KMS-11 (cell line): ENCODE data around the gene CYP17A1.

ENCODE experiments used
- H2AFZ ChIP-seq: fragments of 200-600 bp; sonication (generic); 2 replicates; pipeline ENCODE4 v1.6.1; 2016; ENCODE audit warnings: antibody characterized with exemption, mixed run types, low read depth
- H3K27ac ChIP-seq: fragments of 200-600 bp; sonication (generic); 2 replicates; pipeline ENCODE4 v1.6.1; 2016; ENCODE audit warnings: mild to moderate bottlenecking, mixed run types
- H3K27me3 ChIP-seq: fragments of 200-600 bp; sonication (generic); 2 replicates; pipeline ENCODE4 v1.6.1; 2017; ENCODE audit warnings: mild to moderate bottlenecking, low read depth, mixed run types, moderate library complexity; ENCODE audit not compliant: insufficient read depth
- H3K36me3 ChIP-seq: fragments of 200-600 bp; sonication (generic); 2 replicates; pipeline ENCODE4 v1.6.1; 2017; ENCODE audit warnings: mild to moderate bottlenecking, mixed run types; ENCODE audit not compliant: insufficient read depth
- H3K4me1 ChIP-seq: fragments of 200-600 bp; sonication (generic); 2 replicates; pipeline ENCODE4 v1.6.1; 2016; ENCODE audit warnings: mild to moderate bottlenecking, low read depth, mixed run types; ENCODE audit not compliant: poor library complexity, severe bottlenecking
- H3K4me2 ChIP-seq: fragments of 200-600 bp; sonication (generic); 2 replicates; pipeline ENCODE4 v1.7.0; 2016; ENCODE audit warnings: mild to moderate bottlenecking, mixed run types
- H3K4me3 ChIP-seq: fragments of 200-600 bp; sonication (generic); IDR thresholded peaks from 2 replicates; pipeline ENCODE4 v1.6.1; 2017; ENCODE audit warnings: low read depth, low read length, mixed read lengths; ENCODE audit not compliant: insufficient read depth
- H3K79me2 ChIP-seq: fragments of 200-600 bp; sonication (generic); 2 replicates; pipeline ENCODE4 v1.6.1; 2016; ENCODE audit warnings: low read depth, mixed run types; ENCODE audit not compliant: insufficient read depth
- H3K9ac ChIP-seq: fragments of 200-600 bp; sonication (generic); 2 replicates; pipeline ENCODE4 v1.6.1; 2016; ENCODE audit warnings: mild to moderate bottlenecking, mixed run types
- H4K20me1 ChIP-seq: fragments of 200-600 bp; sonication (generic); 2 replicates; pipeline ENCODE4 v1.6.1; 2016; ENCODE audit warnings: mild to moderate bottlenecking, mixed run types; ENCODE audit not compliant: insufficient read depth
- TF ChIP-seq, protein P1 (sequence below): fragments of 200-600 bp; sonication (generic); conservative IDR thresholded peaks from 2 replicates; pipeline ENCODE4 v1.6.1; 2017; ENCODE audit warnings: low read depth, mild to moderate bottlenecking, antibody characterized with exemption, low read length, moderate library complexity, mixed read lengths

The CYP17A1 gene

DNA sequence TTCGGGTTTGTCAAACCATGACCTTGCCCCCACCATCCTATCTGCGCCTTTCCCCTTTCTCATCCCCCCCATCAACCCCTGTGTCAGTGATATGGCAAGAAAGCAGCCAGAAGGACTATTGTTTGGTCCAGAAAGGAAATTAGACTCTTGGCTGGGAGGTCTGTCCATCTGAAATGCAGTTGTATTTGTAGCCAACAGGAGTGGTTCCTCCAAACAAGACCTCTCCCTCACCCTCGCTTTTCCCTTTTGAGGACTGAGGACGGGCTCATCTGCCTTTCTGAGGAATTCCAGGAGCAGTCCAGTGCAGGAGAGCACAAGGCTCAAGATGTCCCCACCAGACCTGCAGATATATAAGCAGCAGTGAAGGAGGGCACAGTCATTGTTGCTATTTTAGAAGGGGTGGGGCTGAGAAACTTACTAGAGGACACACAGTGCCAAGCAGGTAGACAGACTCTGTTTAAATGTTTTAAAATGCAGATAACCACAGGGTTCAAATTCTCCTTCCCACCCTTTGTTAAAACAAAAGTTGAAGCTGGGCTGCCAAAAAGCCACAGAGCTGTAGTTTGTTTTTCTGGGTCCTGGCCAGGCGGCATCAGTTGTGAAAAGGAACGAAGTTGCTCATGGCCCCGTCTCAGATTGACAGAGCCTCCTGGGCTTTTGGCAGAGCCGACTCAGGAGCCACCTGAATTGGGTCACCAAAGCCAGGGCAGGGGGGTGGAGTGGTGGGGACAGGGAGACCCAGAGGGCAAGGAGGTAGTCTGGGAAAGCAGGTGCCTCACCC is 37.3 kb downstream of the CYP17A1 start:
- H3K27ac ChIP-seq: no peak overlapping the region
- H3K4me2 ChIP-seq: no peak overlapping the region
- no peaks in the 10 kb centered on the region for H4K20me1 ChIP-seq

DNA sequence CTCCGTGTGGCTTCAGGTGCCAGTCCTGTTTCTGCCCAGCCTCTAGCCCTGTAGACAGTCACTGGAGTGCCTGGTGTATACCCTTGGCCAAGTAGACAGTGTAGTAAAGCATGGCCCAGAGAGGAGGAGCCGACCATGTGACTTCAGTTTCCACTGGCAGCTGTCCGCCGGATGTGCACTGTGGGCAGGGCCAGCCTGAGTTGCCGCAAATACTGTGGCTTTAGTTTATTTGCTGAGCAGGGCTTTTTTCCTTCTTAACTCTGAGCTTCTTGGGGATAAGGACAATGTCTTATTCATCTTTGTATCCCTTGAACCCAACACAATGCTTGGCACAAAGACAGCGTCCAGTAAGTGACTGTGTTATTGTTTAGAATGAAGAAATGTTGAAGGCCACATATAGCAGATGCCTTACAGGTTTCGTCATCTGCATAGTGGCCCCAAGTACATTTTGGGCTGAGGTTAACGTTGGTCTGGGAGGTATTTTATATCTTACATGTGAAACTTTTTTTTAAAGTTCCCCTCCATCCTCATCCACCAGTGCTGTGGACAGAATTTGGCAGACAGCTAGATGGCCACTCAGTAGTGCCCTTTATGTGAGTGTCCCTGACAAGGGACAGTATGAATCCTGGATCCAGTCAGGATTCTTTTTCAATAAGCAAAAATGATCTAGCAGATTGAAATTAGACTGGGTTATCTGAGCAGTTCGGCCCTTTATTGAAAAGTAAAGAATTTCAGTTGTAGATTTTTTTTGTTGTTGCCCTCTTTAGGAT is 40.6 kb downstream of the CYP17A1 start:
- peak overlapping the region; percentile 76 for H3K27ac ChIP-seq
- H3K79me2 ChIP-seq: peaks cover 12% of the 10 kb centered on the region; the same call in 1 of the 2 replicates
- H4K20me1 ChIP-seq: no peaks in the 10 kb centered on the region
- 0 out of 2 replicates have a peak overlapping the region, but pooled peaks have one; percentile 27 for H2AFZ ChIP-seq
- H3K4me3 ChIP-seq: no peak overlapping the region
- no peaks in the 10 kb centered on the region for H3K27me3 ChIP-seq
- peaks cover 58% of the 10 kb centered on the region for H3K4me1 ChIP-seq
- TF ChIP-seq, protein P1, sequence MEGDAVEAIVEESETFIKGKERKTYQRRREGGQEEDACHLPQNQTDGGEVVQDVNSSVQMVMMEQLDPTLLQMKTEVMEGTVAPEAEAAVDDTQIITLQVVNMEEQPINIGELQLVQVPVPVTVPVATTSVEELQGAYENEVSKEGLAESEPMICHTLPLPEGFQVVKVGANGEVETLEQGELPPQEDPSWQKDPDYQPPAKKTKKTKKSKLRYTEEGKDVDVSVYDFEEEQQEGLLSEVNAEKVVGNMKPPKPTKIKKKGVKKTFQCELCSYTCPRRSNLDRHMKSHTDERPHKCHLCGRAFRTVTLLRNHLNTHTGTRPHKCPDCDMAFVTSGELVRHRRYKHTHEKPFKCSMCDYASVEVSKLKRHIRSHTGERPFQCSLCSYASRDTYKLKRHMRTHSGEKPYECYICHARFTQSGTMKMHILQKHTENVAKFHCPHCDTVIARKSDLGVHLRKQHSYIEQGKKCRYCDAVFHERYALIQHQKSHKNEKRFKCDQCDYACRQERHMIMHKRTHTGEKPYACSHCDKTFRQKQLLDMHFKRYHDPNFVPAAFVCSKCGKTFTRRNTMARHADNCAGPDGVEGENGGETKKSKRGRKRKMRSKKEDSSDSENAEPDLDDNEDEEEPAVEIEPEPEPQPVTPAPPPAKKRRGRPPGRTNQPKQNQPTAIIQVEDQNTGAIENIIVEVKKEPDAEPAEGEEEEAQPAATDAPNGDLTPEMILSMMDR: no peak
- no peaks in the 10 kb centered on the region for H3K36me3 ChIP-seq
- peak overlapping the region; percentile 47 for H3K4me2 ChIP-seq
- peak overlapping the region; percentile 42; the same call in 1 of the 2 replicates for H3K9ac ChIP-seq

More for the DNA sequence above, 37.3 kb downstream of the CYP17A1 start:
- no peaks in the 10 kb centered on the region for H3K36me3 ChIP-seq
- H2AFZ ChIP-seq: no peak overlapping the region
- peaks cover 12% of the 10 kb centered on the region; the same call in 1 of the 2 replicates for H3K79me2 ChIP-seq
- peaks cover 73% of the 10 kb centered on the region for H3K4me1 ChIP-seq
- no peaks in the 10 kb centered on the region for H3K27me3 ChIP-seq
- TF ChIP-seq, protein P1: no peak
- no peak overlapping the region for H3K9ac ChIP-seq
- H3K4me3 ChIP-seq: no peak overlapping the region

- Histone ChIP-seq H3K27ac (peak overlapping the region; percentile 76), H3K36me3 (no peaks in the 10 kb centered on the region), H3K79me2 (peaks cover 12% of the 10 kb centered on the region; the same call in 1 of the 2 replicates), H3K4me2 (peak overlapping the region; percentile 47), H4K20me1 (no peaks in the 10 kb centered on the region), H3K4me3 (no peak overlapping the region), H3K27me3 (no peaks in the 10 kb centered on the region), H2AFZ (0 out of 2 replicates have a peak overlapping the region, but pooled peaks have one; percentile 27), H3K9ac (peak overlapping the region; percentile 42; the same call in 1 of the 2 replicates), H3K4me1 (peaks cover 59% of the 10 kb centered on the region)
- TF ChIP-seq, protein P1: no peak
Measured at GRCh38 chr10:102795453-102796406, 41.5 kb downstream of the CYP17A1 start.
